NCI-H187 (cell line): Measurements from ENCODE around the gene ZBTB47.

Source experiments
- DNase-seq, 2 experiments: peaks; one replicate each; lab custom pipeline; 2025; lab: John Stamatoyannopoulos, UW

Gene ZBTB47

GRCh38 chr3:42652611-42653302 lies 740 bp upstream of the ZBTB47 start:
- DNase-seq = no peak

GRCh38 chr3:42653303-42653559 lies 266 bp upstream of the ZBTB47 start:
- DNase-seq = no peak

GRCh38 chr3:42654331-42655201 lies 1.1 kb downstream of the ZBTB47 start:
- no peak for DNase-seq

- DNase-seq = no peak
These were observed 1.9 kb downstream of the ZBTB47 start for GRCh38 chr3:42655331-42655888.

- no peak for DNase-seq
These were observed 2.6 kb downstream of the ZBTB47 start for GRCh38 chr3:42655980-42656679.

GRCh38 chr3:42656680-42657610 lies 3.4 kb downstream of the ZBTB47 start:
- DNase-seq = no peak

- DNase-seq = no peak
These were observed 4.2 kb downstream of the ZBTB47 start for GRCh38 chr3:42657675-42658074.

- no peak for DNase-seq
These were observed 4.7 kb downstream of the ZBTB47 start for GRCh38 chr3:42658091-42658770.

- no peak for DNase-seq
These were observed 5.4 kb downstream of the ZBTB47 start for GRCh38 chr3:42658771-42659390.

GRCh38 chr3:42659451-42660130 lies 6.1 kb downstream of the ZBTB47 start:
- DNase-seq = no peak

- DNase-seq = no peak
These were observed 6.7 kb downstream of the ZBTB47 start for GRCh38 chr3:42660131-42660715.

GRCh38 chr3:42660898-42661297 lies 7.4 kb downstream of the ZBTB47 start:
- DNase-seq = no peak

- DNase-seq = no peak
These were observed 8.1 kb downstream of the ZBTB47 start for GRCh38 chr3:42661593-42662022.

- no peak for DNase-seq
These were observed 8.7 kb downstream of the ZBTB47 start for GRCh38 chr3:42662037-42662812.

- no peak for DNase-seq
These were observed 9.5 kb downstream of the ZBTB47 start for GRCh38 chr3:42662813-42663535.

GRCh38 chr3:42663581-42664437 lies 10.3 kb downstream of the ZBTB47 start:
- DNase-seq = no peak

GRCh38 chr3:42664438-42664803 lies 10.9 kb downstream of the ZBTB47 start:
- DNase-seq = no peak
